ENCODE results near the gene CAMK1D. TPM values are rescaled to one million over a fixed set of nuclear protein-coding genes. Genes with fewer than 3 reads are reported as not detected.
"Not testable (repeated sequence)": the region's sequence is repeated elsewhere in the genome, so short reads cannot be mapped to it uniquely, and the experiment has no call there.

The CAMK1D gene
- total RNA-seq, 6 experiments from 2014 or later, result 5.3 to 10.8 (median 9.5) TPM

GRCh38 chr10:12332572-12333379, 16.6 kb upstream of the CAMK1D start:
- H3K36me3 ChIP-seq, result no peaks in the 10 kb centered on the region
- H3K27me3 ChIP-seq, result no peaks in the 10 kb centered on the region
- no peak overlapping the region for H3K4me3 ChIP-seq
- ATAC-seq (no peak), DNase-seq (no peak)
- no peak for TF ChIP-seq CTCF (IDR thresholded peaks at IDR 0.05)
- no peak for TF ChIP-seq POLR2A (IDR thresholded peaks at IDR 0.05)
- peaks cover 0 to 13% (median 6%) of the 10 kb centered on the region in 4 donors for H3K4me1 ChIP-seq
- intact Hi-C loops (cut with DNase I), result no loop called here
- no peak overlapping the region for H3K27ac ChIP-seq
- WGBS (ENCODE audit: insufficient coverage, low coverage, low lambda C conversion rate, missing lambda C conversion rate), result 58% methylated on average over 5 of the region's 11 CpGs
- H3K9me3 ChIP-seq, result no peaks in the 10 kb centered on the region

GRCh38 chr10:12333380-12334185, 15.8 kb upstream of the CAMK1D start:
- peak; percentile 48 to 68 (median 58) for DNase-seq
- WGBS (ENCODE audit: insufficient coverage, low coverage, low lambda C conversion rate, missing lambda C conversion rate), result 25% methylated on average over 12 of the region's 15 CpGs
- H3K27ac ChIP-seq, result peak overlapping the region in 1 of 3 donors; percentile 28

DNA sequence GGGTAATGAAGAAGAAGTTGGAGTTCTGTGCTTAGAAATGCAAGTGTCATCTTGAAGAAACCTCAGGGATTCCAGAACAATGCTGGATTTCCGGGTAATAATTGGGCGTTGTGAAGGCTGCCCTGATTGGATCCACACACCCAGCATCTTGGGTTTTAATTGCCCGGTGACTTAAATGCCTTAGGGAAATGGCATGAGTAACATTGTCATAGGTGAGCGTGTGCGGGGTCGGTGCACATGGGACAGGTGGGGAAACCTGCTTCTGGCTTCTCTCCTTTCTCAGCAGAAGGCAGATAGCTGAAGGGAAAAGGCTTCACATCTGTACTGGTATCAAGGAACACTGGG, 15.2 kb upstream of the CAMK1D start:
- no peaks in the 10 kb centered on the region for H3K27me3 ChIP-seq
- H3K27ac ChIP-seq, result no peak overlapping the region
- peaks cover 0 to 13% (median 4%) of the 10 kb centered on the region in 4 donors for H3K4me1 ChIP-seq
- TF ChIP-seq POLR2A (IDR thresholded peaks at IDR 0.05) (no peak), CTCF (IDR thresholded peaks at IDR 0.05) (no peak)
- ATAC-seq, result no peak
- DNase-seq, result no peak
- WGBS (ENCODE audit: insufficient coverage, low coverage, low lambda C conversion rate, missing lambda C conversion rate), result 91% methylated on average over 6 of the region's 6 CpGs
- intact Hi-C loops (cut with DNase I), result no loop called here
- no peaks in the 10 kb centered on the region for H3K9me3 ChIP-seq
- no peak overlapping the region for H3K4me3 ChIP-seq
- no peaks in the 10 kb centered on the region for H3K36me3 ChIP-seq

More at GRCh38 chr10:12333380-12334185, 15.8 kb upstream of the CAMK1D start:
- intact Hi-C loops (cut with DNase I), result no loop called here
- H3K4me3 ChIP-seq, result no peak overlapping the region
- peak; percentile 76 to 95 (median 88) for ATAC-seq
- no peak for TF ChIP-seq CTCF (IDR thresholded peaks at IDR 0.05)
- TF ChIP-seq POLR2A (IDR thresholded peaks at IDR 0.05), result no peak
- H3K9me3 ChIP-seq, result no peaks in the 10 kb centered on the region
- H3K36me3 ChIP-seq, result no peaks in the 10 kb centered on the region
- peaks cover 0 to 13% (median 5%) of the 10 kb centered on the region in 4 donors for H3K4me1 ChIP-seq
- H3K27me3 ChIP-seq, result no peaks in the 10 kb centered on the region

DNA sequence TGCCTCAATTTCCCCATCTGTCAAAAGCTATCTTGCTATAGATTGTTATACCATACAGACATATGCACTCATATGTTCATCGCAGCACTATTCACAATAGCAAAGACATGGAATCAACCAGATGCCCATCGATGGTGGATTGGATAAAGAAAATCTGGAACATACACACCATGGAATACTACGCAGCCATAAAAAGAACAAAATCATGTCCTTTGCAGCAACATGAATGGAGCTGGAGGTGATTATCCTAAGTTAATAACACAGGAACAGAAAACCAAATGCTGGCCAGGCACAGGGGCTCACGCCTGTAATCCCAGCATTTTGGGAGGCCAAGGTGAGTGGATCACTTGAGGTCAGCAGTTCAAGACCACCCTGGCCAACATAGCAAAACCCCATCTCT, 14.2 kb upstream of the CAMK1D start:
- intact Hi-C loops (cut with DNase I); H3K36me3 ChIP-seq; H3K27ac ChIP-seq; DNase-seq; H3K4me3 ChIP-seq; H3K9me3 ChIP-seq; ATAC-seq; H3K27me3 ChIP-seq: not testable (repeated sequence)
- WGBS (ENCODE audit: insufficient coverage, low coverage, low lambda C conversion rate, missing lambda C conversion rate), result 63% methylated on average over 3 of the region's 4 CpGs
- H3K4me1 ChIP-seq, result peaks cover 0 to 13% (median 0%) of the 10 kb centered on the region in 4 donors

Measured in right lobe of liver (tissue), 6 donors.